ENCODE data around the gene SLC15A5. TPM values are rescaled to one million over a fixed set of nuclear protein-coding genes. Genes with fewer than 3 reads are reported as not detected.

The SLC15A5 gene
- total and polyA plus RNA-seq, 2 of the 8 experiments (the other 6 are each of a cell fraction or from before 2014, with no cell fraction given), result not detected

GRCh38 chr12:16148938-16149337, 128.5 kb downstream of the SLC15A5 start (continued):
- TF ChIP-seq CHD7 (IDR thresholded peaks at IDR 0.05; ENCODE audit: insufficient replicate concordance, low read length) (no peak), RXRA (IDR thresholded peaks at IDR 0.05; ENCODE audit: insufficient read depth, low read depth, low read length) (no peak), TCF12 (IDR thresholded peaks at IDR 0.05; ENCODE audit: low read depth, low read length) (no peak), SP1 (IDR thresholded peaks at IDR 0.05; ENCODE audit: low read depth, low read length) (no peak)

All from H1 (cell line).